ENCODE measurements around the gene ANKRD11. TPM values are rescaled to one million over a fixed set of nuclear protein-coding genes. Genes with fewer than 3 reads are reported as not detected.
A peak's percentile ranks its signal among the peaks of the same experiment; 100 is the strongest.

The ANKRD11 gene
- total and polyA plus RNA-seq, 8 donors = 90.7 to 123 (median 98.4) TPM

- intact Hi-C loops (cut with DNase I) = no loop called here
- Histone ChIP-seq H3K27ac (peak overlapping the region in 1 of 2 donors; percentile 65), H3K9me3 (no peaks in the 10 kb centered on the region), H3K4me3 (no peak overlapping the region), H3K27me3 (no peaks in the 10 kb centered on the region), H3K4me1 (peaks cover 8 to 81% of the 10 kb centered on the region in 2 donors), H3K36me3 (peaks cover 0 to 47% of the 10 kb centered on the region in 2 donors)
- peak in 1 of 4 donors; percentile 71 for DNase-seq
- no peak for ATAC-seq
- TF ChIP-seq CTCF (IDR thresholded peaks at IDR 0.05) = no peak
Measured at GRCh38 chr16:89298623-89299225, 191.6 kb downstream of the ANKRD11 start.

GRCh38 chr16:89297910-89298545 lies 192.3 kb downstream of the ANKRD11 start:
- ATAC-seq (no peak), DNase-seq (peak in 1 of 4 donors; percentile 61)
- intact Hi-C loops (cut with DNase I) = no loop called here
- H3K36me3 ChIP-seq = peaks cover 0 to 40% of the 10 kb centered on the region in 2 donors
- no peaks in the 10 kb centered on the region for H3K27me3 ChIP-seq
- H3K27ac ChIP-seq = peak overlapping the region in 1 of 2 donors; percentile 65
- no peaks in the 10 kb centered on the region for H3K9me3 ChIP-seq
- H3K4me3 ChIP-seq = no peak overlapping the region
- H3K4me1 ChIP-seq = peaks cover 9 to 78% of the 10 kb centered on the region in 2 donors
- TF ChIP-seq CTCF (IDR thresholded peaks at IDR 0.05) = no peak

GRCh38 chr16:89297156-89297874 lies 193.0 kb downstream of the ANKRD11 start:
- Histone ChIP-seq H3K9me3 (no peaks in the 10 kb centered on the region), H3K4me1 (peaks cover 9 to 78% of the 10 kb centered on the region in 2 donors), H3K27ac (peak overlapping the region in 1 of 2 donors; percentile 65), H3K4me3 (no peak overlapping the region), H3K27me3 (no peaks in the 10 kb centered on the region), H3K36me3 (peaks cover 0 to 33% of the 10 kb centered on the region in 2 donors)
- intact Hi-C loops (cut with DNase I) = no loop called here
- ATAC-seq = no peak
- DNase-seq = peak in 2 of 4 donors; percentile 40 to 57
- no peak for TF ChIP-seq CTCF (IDR thresholded peaks at IDR 0.05)

- Histone ChIP-seq H3K27me3 (no peaks in the 10 kb centered on the region), H3K4me3 (no peak overlapping the region), H3K36me3 (peaks cover 0 to 38% of the 10 kb centered on the region in 2 donors), H3K27ac (no peak overlapping the region), H3K4me1 (peaks cover 3 to 67% of the 10 kb centered on the region in 2 donors), H3K9me3 (no peaks in the 10 kb centered on the region)
- no peak for TF ChIP-seq CTCF (IDR thresholded peaks at IDR 0.05)
- ATAC-seq = no peak
- intact Hi-C loops (cut with DNase I) = no loop called here
- DNase-seq = no peak
Measured at GRCh38 chr16:89295915-89296314, 194.4 kb downstream of the ANKRD11 start.

Data from left lung (tissue), 10 donors.